Central memory CD4-positive, alpha-beta T cell (primary cell): ENCODE data around the gene KIF1A.
"Not testable (repeated sequence)": the region's sequence is repeated elsewhere in the genome, so short reads cannot be mapped to it uniquely, and the experiment has no call there.

Experiments
- DNase-seq: peaks from one replicate; pipeline ENCODE4 v3.0.0; 2022

The KIF1A gene

GRCh38 chr2:240680185-240680584, 139.8 kb downstream of the KIF1A start:
- not testable (repeated sequence) for DNase-seq

- DNase-seq = not testable (repeated sequence)
These were observed 141.1 kb downstream of the KIF1A start for GRCh38 chr2:240678909-240679308.

GRCh38 chr2:240678043-240678442, 142.0 kb downstream of the KIF1A start:
- not testable (repeated sequence) for DNase-seq

GRCh38 chr2:240675345-240675744, 144.7 kb downstream of the KIF1A start:
- not testable (repeated sequence) for DNase-seq

- not testable (repeated sequence) for DNase-seq
These were observed 145.4 kb downstream of the KIF1A start for GRCh38 chr2:240674461-240675184.

GRCh38 chr2:240672701-240673190, 147.3 kb downstream of the KIF1A start:
- DNase-seq = no peak

- DNase-seq = no peak
These were observed 147.8 kb downstream of the KIF1A start for GRCh38 chr2:240672076-240672700.

- no peak for DNase-seq
These were observed 149.1 kb downstream of the KIF1A start for GRCh38 chr2:240670950-240671349.

- DNase-seq = no peak
These were observed 149.6 kb downstream of the KIF1A start for GRCh38 chr2:240670402-240670801.

- no peak for DNase-seq
These were observed 155.4 kb downstream of the KIF1A start for GRCh38 chr2:240664622-240665021.
